H1 (cell line): ENCODE data around the gene ASF1B. TPM values are rescaled to one million over a fixed set of nuclear protein-coding genes. Genes with fewer than 3 reads are reported as not detected.

Experiments used
- CEBPB ChIP-seq: IDR thresholded peaks from 2 replicates; pipeline ENCODE4 v1.6.1; 2012; ENCODE audit warnings: low read depth, low read length
- CHD7 ChIP-seq: fragments of 300-600 bp; sonication (generic); IDR thresholded peaks from 2 replicates; pipeline ENCODE4 v1.7.1; 2012; ENCODE audit warnings: low read length, moderate library complexity, mild to moderate bottlenecking, inconsistent platforms; ENCODE audit not compliant: insufficient replicate concordance
- CTBP2 ChIP-seq: IDR thresholded peaks from 2 replicates; pipeline ENCODE4 v1.7.0; 2011; ENCODE audit warnings: borderline replicate concordance, mild to moderate bottlenecking, moderate library complexity, mixed read lengths, low read length; ENCODE audit not compliant: insufficient read depth, insufficient read length
- FOSL1 ChIP-seq: IDR thresholded peaks from 2 replicates; pipeline ENCODE4 v1.6.1; 2011; ENCODE audit warnings: mild to moderate bottlenecking, low read depth, low read length, moderate library complexity; ENCODE audit not compliant: insufficient read depth
- HDAC2 ChIP-seq, 2 experiments: fragments of 300-600 bp in 1 of 2; sonication (generic) in 1 of 2; IDR thresholded peaks; 2 replicates each; pipeline ENCODE4 v1.6.1; 2011 to 2012; ENCODE audit warnings: low read depth in 2 of 2, low read length in 2 of 2, mild to moderate bottlenecking in 2 of 2, moderate library complexity in 2 of 2, borderline replicate concordance in 1 of 2, inconsistent platforms in 1 of 2
- NANOG ChIP-seq: IDR thresholded peaks from 2 replicates; pipeline ENCODE4 v1.6.1; 2011; ENCODE audit warnings: low read length, low read depth, mild to moderate bottlenecking, inconsistent platforms; ENCODE audit not compliant: insufficient read depth, poor library complexity, severe bottlenecking
- SAP30 ChIP-seq: fragments of 300-600 bp; sonication (generic); IDR thresholded peaks from 2 replicates; pipeline ENCODE4 v1.7.1; 2012; ENCODE audit warnings: low read length, moderate library complexity, mild to moderate bottlenecking, inconsistent platforms; ENCODE audit not compliant: insufficient read depth, insufficient replicate concordance
- TCF12 ChIP-seq: IDR thresholded peaks from 2 replicates; pipeline ENCODE4 v1.6.1; 2011; ENCODE audit warnings: low read depth, mild to moderate bottlenecking, low read length
- polyA plus RNA-seq, 7 experiments: library from polyadenylated mRNA; depleted of rRNA in 3 of 7; stranded (reverse) in 5 of 7; unstranded in 2 of 7; fragments of >200 nt in 5 of 7; fragments of 200-250 nt in 2 of 7; gene quantifications; 1 replicate in 5 of 7; 2 replicates in 1 of 7; 4 replicates in 1 of 7; pipeline versions ENCODE4 v1.2.1 to v1.2.3, GENCODE V29; 2011 to 2013; ENCODE audit warnings: missing spikeins in 2 of 7, mixed read lengths in 2 of 7
- total RNA-seq: library from RNA; stranded (reverse); fragmentation: NEBNext Ultra II Directional; extraction: Animal tissue kit (Norgen Biotek cat#: 25700); gene quantifications from 2 replicates; pipeline ENCODE4 v1.2.1, GENCODE V29; 2021
- TF ChIP-seq, protein P1 (sequence below): IDR thresholded peaks from 2 replicates; pipeline ENCODE4 v1.6.1; 2012; ENCODE audit warnings: inconsistent platforms

The ASF1B gene
- total and polyA plus RNA-seq, 2 of the 8 experiments (the other 6 are each of a cell fraction or from before 2014, with no cell fraction given), result 32.6 to 59.2 TPM

DNA sequence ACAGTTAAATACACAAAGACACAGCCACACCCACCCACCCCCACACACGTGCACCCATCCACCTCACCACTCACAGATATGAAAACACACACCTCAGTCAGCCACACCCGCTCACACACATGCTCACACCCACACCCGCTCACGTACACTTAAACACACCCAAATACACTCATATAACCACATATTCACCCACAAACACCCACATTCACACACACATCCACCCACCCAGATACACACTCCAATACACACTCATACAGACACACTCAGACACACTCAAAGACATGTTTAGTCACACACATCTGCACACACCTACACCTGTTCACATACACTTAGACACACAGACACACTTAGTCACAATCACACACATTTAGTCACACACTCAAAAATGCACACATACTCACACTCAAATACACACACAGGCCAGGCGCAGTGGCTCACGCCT is 39.0 kb upstream of the ASF1B start (continued):
- TF ChIP-seq CHD7, result no peak
- no peak for TF ChIP-seq FOSL1
- TF ChIP-seq CEBPB, result no peak
- TF ChIP-seq CTBP2, result no peak
- no peak for TF ChIP-seq NANOG
- TF ChIP-seq TCF12, result no peak
- TF ChIP-seq SAP30, result no peak
- TF ChIP-seq, protein P1, sequence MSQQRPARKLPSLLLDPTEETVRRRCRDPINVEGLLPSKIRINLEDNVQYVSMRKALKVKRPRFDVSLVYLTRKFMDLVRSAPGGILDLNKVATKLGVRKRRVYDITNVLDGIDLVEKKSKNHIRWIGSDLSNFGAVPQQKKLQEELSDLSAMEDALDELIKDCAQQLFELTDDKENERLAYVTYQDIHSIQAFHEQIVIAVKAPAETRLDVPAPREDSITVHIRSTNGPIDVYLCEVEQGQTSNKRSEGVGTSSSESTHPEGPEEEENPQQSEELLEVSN, result no peak
- TF ChIP-seq HDAC2 (IDR thresholded peaks at IDR 0.05; ENCODE audit: borderline replicate concordance in 1 of 2, low read depth in 2 of 2, low read length in 2 of 2), result no peak
